GM12878 (cell line): Measurements from ENCODE around the gene TMEM175. TPM values are rescaled to one million over a fixed set of nuclear protein-coding genes. Genes with fewer than 3 reads are reported as not detected.
A peak's percentile ranks its signal among the peaks of the same experiment; 100 is the strongest.

Source experiments
- ATAC-seq: fragments of 200-7000 bp; cut with Tn5 transposase; 3 replicates; pipeline ENCODE4 v1.9.1; 2020; ENCODE audit warnings: mild to moderate bottlenecking, moderate library complexity
- BruUV-seq: library from RNA; stranded (reverse); fragments of 400-500 nt; replicated peaks from 2 replicates; lab custom pipeline; 2021; lab: Mats Ljungman, UMichigan
- CTCF ChIA-PET: fragments of 300-600 bp; sonication (Branson Sonifier 250); formaldehyde crosslinking; extraction: SDS; loops from one replicate; lab custom pipeline; 2021; ENCODE audit warnings: inconsistent platforms; lab: Yijun Ruan, JAX
- POLR2A ChIA-PET: fragments of 350-600 bp; formaldehyde crosslinking; extraction: SDS; loops from one replicate; lab custom pipeline; 2021; ENCODE audit warnings: inconsistent platforms; lab: Charles Lee
- RAD21 ChIA-PET: fragments of 300-600 bp; sonication (Branson Sonifier 250); formaldehyde crosslinking; loops from one replicate; lab custom pipeline; 2023; ENCODE audit warnings: antibody characterized with exemption; ENCODE audit not compliant: unreplicated experiment; lab: Charles Lee
- SMC1A ChIA-PET: fragments of 300-600 bp; sonication (Branson Sonifier 250); formaldehyde crosslinking; loops from one replicate; lab custom pipeline; 2023; ENCODE audit not compliant: unreplicated experiment, uncharacterized antibody; lab: Charles Lee
- DNase-seq: peaks from one replicate; pipeline ENCODE4 v3.0.0-alpha.2; 2011; ENCODE audit warnings: low read depth, low spot score
- FAIRE-seq: peaks from 3 replicates; lab custom pipeline; 2011; peaks lifted over from hg19 to GRCh38; lab: Jason Lieb, UNC
- H2AFZ ChIP-seq: 2 replicates; pipeline ENCODE4 v1.6.0; 2011; ENCODE audit warnings: low read depth, low read length, control low read depth; ENCODE audit not compliant: control insufficient read depth
- H3K27ac ChIP-seq: 2 replicates; pipeline ENCODE4 v1.5.1; 2011; ENCODE audit warnings: control low read depth; ENCODE audit not compliant: control insufficient read depth, insufficient read depth
- H3K27me3 ChIP-seq, 2 experiments: replicated peaks in 1 of 2; 2 replicates each; pipeline versions ENCODE4 v1.6.0 to v1.6.1; 2011; ENCODE audit warnings: low read length in 1 of 2; ENCODE audit not compliant: control insufficient read depth in 2 of 2, insufficient read depth in 2 of 2
- H3K36me3 ChIP-seq, 2 experiments: 2 replicates each; pipeline ENCODE4 v1.5.1; 2011; ENCODE audit warnings: low read length in 1 of 2; ENCODE audit not compliant: control insufficient read depth in 2 of 2, insufficient read depth in 2 of 2
- H3K4me1 ChIP-seq: 2 replicates; pipeline ENCODE4 v1.6.1; 2011; ENCODE audit warnings: mild to moderate bottlenecking, low read length, moderate library complexity, mixed read lengths; ENCODE audit not compliant: control insufficient read depth, insufficient read depth
- H3K4me2 ChIP-seq: 2 replicates; pipeline ENCODE4 v1.6.0; 2011; ENCODE audit warnings: control low read depth; ENCODE audit not compliant: control insufficient read depth, insufficient read depth
- H3K4me3 ChIP-seq: fragments of 200-600 bp; sonication (generic); 2 replicates; pipeline ENCODE4 v1.5.1; 2016
- H3K79me2 ChIP-seq: 2 replicates; pipeline ENCODE4 v1.6.0; 2011; ENCODE audit warnings: low read length; ENCODE audit not compliant: control insufficient read depth, insufficient read depth
- H3K9ac ChIP-seq: 2 replicates; pipeline ENCODE4 v1.8.0; 2011; ENCODE audit warnings: low read length, control low read depth, mixed read lengths; ENCODE audit not compliant: control insufficient read depth, insufficient read depth
- H3K9me3 ChIP-seq: replicated peaks from 3 replicates; pipeline ENCODE4 v1.5.1; 2011; ENCODE audit warnings: mild to moderate bottlenecking, low read length; ENCODE audit not compliant: control insufficient read depth, insufficient read depth
- H4K20me1 ChIP-seq: 2 replicates; pipeline ENCODE4 v1.6.0; 2011; ENCODE audit not compliant: control insufficient read depth, insufficient read depth
- FOXM1 ChIP-seq: IDR thresholded peaks from 2 replicates; pipeline ENCODE4 v1.6.1; 2012; ENCODE audit warnings: low read depth, mild to moderate bottlenecking, inconsistent platforms, low read length, moderate library complexity
- MYB ChIP-seq: fragments of 150-350 bp; IDR thresholded peaks from 2 replicates; pipeline ENCODE4 v1.6.1; 2014; ENCODE audit warnings: mild to moderate bottlenecking, low read depth, low read length, borderline replicate concordance
- POLR2A ChIP-seq: IDR thresholded peaks from 2 replicates; pipeline ENCODE4 v1.6.1; 2011; ENCODE audit warnings: low read depth, mild to moderate bottlenecking, low read length
- RAD21 ChIP-seq: IDR thresholded peaks from 2 replicates; pipeline ENCODE4 v1.6.1; 2011; ENCODE audit warnings: mild to moderate bottlenecking, low read depth, low read length, moderate library complexity; ENCODE audit not compliant: insufficient read depth
- RUNX3 ChIP-seq: IDR thresholded peaks from 2 replicates; pipeline ENCODE4 v1.6.1; 2012; ENCODE audit warnings: low read length, inconsistent platforms
- TCF7 ChIP-seq: IDR thresholded peaks from 2 replicates; pipeline ENCODE4 v1.6.1; 2014; ENCODE audit warnings: antibody characterized with exemption, borderline replicate concordance
- ZNF217 ChIP-seq: fragments of 450-650 bp; IDR thresholded peaks from 2 replicates; pipeline ENCODE4 v1.6.1; 2017; ENCODE audit warnings: antibody characterized with exemption, mild to moderate bottlenecking
- ZNF274 ChIP-seq: IDR thresholded peaks from one replicate; pipeline ENCODE4 v1.8.0; 2011; ENCODE audit not compliant: insufficient read length, insufficient read depth
- ZSCAN29 ChIP-seq: fragments of 450-650 bp; IDR thresholded peaks from 2 replicates; pipeline ENCODE4 v1.6.1; 2017; ENCODE audit warnings: mild to moderate bottlenecking, moderate library complexity
- WGBS: methylation state at CpG from one replicate; pipeline ENCODE4 v1.1.6; 2016; ENCODE audit warnings: low lambda C conversion rate; ENCODE audit not compliant: insufficient replicate concordance, insufficient coverage; ENCODE audit errors: missing lambda C conversion rate; 5-methylcytosine and 5-hydroxymethylcytosine counted together
- in situ Hi-C: fragments of 300-500 bp; cut with MboI; formaldehyde crosslinking; loops from 9 replicates; pipeline ENCODE4 v1.14.3; 2018; ENCODE audit warnings: mixed read lengths
- intact Hi-C: fragments of 100-400 bp; cut with micrococcal nuclease; formaldehyde crosslinking; loops from one replicate; pipeline ENCODE4 v1.14.2; 2022; ENCODE audit not compliant: unreplicated experiment
- polyA plus RNA-seq, 11 experiments: library from polyadenylated mRNA; depleted of rRNA in 4 of 11; unstranded in 6 of 11; stranded (reverse) in 5 of 11; fragments of >200 nt; fragmentation: Nextera tagmentation in 4 of 11; fragmentation: Illumina TruSeq in 1 of 11; extraction: Ambion mirVana in 4 of 11; extraction: Trizol in 1 of 11; gene quantifications; 1 replicate in 1 of 11; 2 replicates in 10 of 11; pipeline versions ENCODE4 v1.2.1 to v1.2.3, GENCODE V29; 2011 to 2016; ENCODE audit warnings: inconsistent platforms in 2 of 11, missing spikeins in 2 of 11, low read depth in 1 of 11
- total RNA-seq, 4 experiments: library from RNA; depleted of rRNA in 3 of 4; stranded (reverse); fragments of >200 nt in 3 of 4; fragmentation: Illumina TruSeq in 1 of 4; extraction: Trizol in 1 of 4; gene quantifications; 2 replicates each; pipeline versions ENCODE4 v1.2.1 to v1.2.3, GENCODE V29; 2013 to 2021
- TF ChIP-seq, protein P1 (sequence below): fragments of 450-650 bp; IDR thresholded peaks from 2 replicates; pipeline ENCODE4 v1.6.1; 2017; ENCODE audit warnings: low read depth, mild to moderate bottlenecking, moderate library complexity
- TF ChIP-seq, protein P2 (sequence below): fragments of 450-650 bp; IDR thresholded peaks from 2 replicates; pipeline ENCODE4 v1.6.1; 2018; ENCODE audit warnings: mild to moderate bottlenecking, low read depth, moderate library complexity; ENCODE audit not compliant: partially characterized antibody

TMEM175 gene
- total and polyA plus RNA-seq, 10 of the 15 experiments (the other 5 are each of a cell fraction or from before 2014, with no cell fraction given), result 0.11 to 39.5 (median 22.3) TPM

DNA sequence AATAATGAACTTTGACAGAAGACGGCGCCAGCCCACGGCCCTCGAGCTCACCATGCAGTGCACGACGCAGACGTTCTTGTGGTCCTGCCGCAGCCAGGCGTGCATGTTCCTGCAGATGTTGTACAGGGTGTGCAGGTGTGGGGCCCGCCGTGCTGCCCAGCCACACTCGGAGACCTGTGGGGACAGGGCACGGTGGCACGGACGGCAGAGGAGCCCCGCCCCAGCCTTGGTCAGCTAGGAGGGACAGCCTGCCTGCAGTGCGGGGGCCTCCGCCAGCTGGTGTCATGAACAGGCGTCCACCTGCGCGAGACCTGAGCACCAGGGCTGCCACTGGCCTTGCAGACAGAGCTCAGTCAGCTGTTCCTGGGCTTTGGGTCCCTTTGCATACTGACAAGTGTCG, 49.6 kb upstream of the TMEM175 start:
- ChIA-PET SMC1A (no interaction called here), POLR2A (no interaction called here)
- in situ Hi-C loops, result no loop called here

DNA sequence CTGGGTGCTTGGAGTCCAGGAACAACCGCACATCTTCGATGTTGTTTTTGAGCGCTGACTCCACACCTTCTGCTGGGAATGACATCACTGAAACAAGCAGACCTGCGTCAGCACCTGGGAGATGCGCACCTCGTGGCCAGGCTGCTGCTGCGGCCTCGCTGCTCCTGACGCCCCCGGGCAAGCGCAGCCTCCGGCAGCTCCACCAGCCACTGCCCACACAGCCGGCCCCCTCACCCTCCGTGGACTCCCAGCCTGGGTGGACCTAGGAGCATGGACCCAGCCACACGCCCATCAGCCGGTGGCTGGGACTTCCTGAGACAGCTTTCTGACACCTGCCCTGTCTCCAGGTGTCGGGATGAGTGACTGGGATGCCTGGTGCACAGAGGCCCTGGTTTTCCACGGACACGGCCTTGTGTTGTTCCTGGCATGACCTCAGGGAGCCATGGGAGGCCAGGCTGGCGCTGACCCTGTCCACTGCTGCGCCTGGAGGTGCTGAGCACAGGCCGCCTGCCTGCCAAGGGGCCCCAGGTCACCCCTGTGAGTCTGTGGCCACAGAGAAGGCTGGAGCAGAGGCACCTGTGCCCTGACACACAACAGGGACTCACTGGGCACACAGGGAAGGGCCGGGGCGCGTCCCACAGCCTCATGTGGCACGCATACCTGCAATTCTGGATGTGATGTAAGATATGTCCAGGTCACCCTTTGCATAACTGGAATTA, 48.7 kb upstream of the TMEM175 start:
- no TSS peak for BruUV-seq
- H3K4me1 ChIP-seq, result peaks cover 13% of the 10 kb centered on the region
- ChIA-PET SMC1A (no interaction called here), CTCF (no interaction called here), POLR2A (no interaction called here), RAD21 (no interaction called here)
- FAIRE-seq (no peak), DNase-seq (no peak), ATAC-seq (no peak)
- H3K9ac ChIP-seq, result no peak overlapping the region
- H4K20me1 ChIP-seq, result no peaks in the 10 kb centered on the region
- H2AFZ ChIP-seq, result no peak overlapping the region
- no peak overlapping the region for H3K27ac ChIP-seq
- H3K36me3 ChIP-seq, result peaks cover 6 to 24% of the 10 kb centered on the region in 2 experiments; a peak in 3 of 4 replicates
- in situ Hi-C loops, result no loop called here
- 94% methylated on average over 26 of the region's 26 CpGs for WGBS
- intact Hi-C loops, result no loop called here
- no peaks in the 10 kb centered on the region for H3K27me3 ChIP-seq
- no peaks in the 10 kb centered on the region for H3K79me2 ChIP-seq
- H3K4me2 ChIP-seq, result no peak overlapping the region
- H3K4me3 ChIP-seq, result no peak overlapping the region
- H3K9me3 ChIP-seq, result no peaks in the 10 kb centered on the region
- TF ChIP-seq ZSCAN29 (no peak), ZNF217 (no peak), FOXM1 (no peak), ZNF274 (no peak), MYB (no peak), RAD21 (no peak)
- TF ChIP-seq, protein P1, sequence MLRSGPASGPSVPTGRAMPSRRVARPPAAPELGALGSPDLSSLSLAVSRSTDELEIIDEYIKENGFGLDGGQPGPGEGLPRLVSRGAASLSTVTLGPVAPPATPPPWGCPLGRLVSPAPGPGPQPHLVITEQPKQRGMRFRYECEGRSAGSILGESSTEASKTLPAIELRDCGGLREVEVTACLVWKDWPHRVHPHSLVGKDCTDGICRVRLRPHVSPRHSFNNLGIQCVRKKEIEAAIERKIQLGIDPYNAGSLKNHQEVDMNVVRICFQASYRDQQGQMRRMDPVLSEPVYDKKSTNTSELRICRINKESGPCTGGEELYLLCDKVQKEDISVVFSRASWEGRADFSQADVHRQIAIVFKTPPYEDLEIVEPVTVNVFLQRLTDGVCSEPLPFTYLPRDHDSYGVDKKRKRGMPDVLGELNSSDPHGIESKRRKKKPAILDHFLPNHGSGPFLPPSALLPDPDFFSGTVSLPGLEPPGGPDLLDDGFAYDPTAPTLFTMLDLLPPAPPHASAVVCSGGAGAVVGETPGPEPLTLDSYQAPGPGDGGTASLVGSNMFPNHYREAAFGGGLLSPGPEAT, result no peak
- TF ChIP-seq, protein P2, sequence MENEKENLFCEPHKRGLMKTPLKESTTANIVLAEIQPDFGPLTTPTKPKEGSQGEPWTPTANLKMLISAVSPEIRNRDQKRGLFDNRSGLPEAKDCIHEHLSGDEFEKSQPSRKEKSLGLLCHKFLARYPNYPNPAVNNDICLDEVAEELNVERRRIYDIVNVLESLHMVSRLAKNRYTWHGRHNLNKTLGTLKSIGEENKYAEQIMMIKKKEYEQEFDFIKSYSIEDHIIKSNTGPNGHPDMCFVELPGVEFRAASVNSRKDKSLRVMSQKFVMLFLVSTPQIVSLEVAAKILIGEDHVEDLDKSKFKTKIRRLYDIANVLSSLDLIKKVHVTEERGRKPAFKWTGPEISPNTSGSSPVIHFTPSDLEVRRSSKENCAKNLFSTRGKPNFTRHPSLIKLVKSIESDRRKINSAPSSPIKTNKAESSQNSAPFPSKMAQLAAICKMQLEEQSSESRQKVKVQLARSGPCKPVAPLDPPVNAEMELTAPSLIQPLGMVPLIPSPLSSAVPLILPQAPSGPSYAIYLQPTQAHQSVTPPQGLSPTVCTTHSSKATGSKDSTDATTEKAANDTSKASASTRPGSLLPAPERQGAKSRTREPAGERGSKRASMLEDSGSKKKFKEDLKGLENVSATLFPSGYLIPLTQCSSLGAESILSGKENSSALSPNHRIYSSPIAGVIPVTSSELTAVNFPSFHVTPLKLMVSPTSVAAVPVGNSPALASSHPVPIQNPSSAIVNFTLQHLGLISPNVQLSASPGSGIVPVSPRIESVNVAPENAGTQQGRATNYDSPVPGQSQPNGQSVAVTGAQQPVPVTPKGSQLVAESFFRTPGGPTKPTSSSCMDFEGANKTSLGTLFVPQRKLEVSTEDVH, result no peak

More for the DNA sequence above, 49.6 kb upstream of the TMEM175 start:
- ChIA-PET RAD21 (no interaction called here), CTCF (no interaction called here)
- DNase-seq (no peak), FAIRE-seq (no peak), ATAC-seq (no peak)
- Histone ChIP-seq H3K9ac (no peak overlapping the region), H3K4me1 (peaks cover 13% of the 10 kb centered on the region), H2AFZ (no peak overlapping the region), H3K79me2 (no peaks in the 10 kb centered on the region), H3K36me3 (peaks cover 6 to 18% of the 10 kb centered on the region in 2 experiments; a peak in 3 of 4 replicates), H3K4me3 (no peak overlapping the region), H3K27me3 (no peaks in the 10 kb centered on the region), H3K27ac (no peak overlapping the region), H3K9me3 (no peaks in the 10 kb centered on the region), H3K4me2 (no peak overlapping the region), H4K20me1 (no peaks in the 10 kb centered on the region)
- TF ChIP-seq RUNX3 (no peak), POLR2A (0 out of 2 replicates have a peak, but pooled peaks have one; percentile 26), TCF7 (no peak)
- 94% methylated on average over 19 of the region's 22 CpGs for WGBS
- BruUV-seq, result no TSS peak
- intact Hi-C loops, result no loop called here
